Nephron (organoid): ENCODE data around the gene SSU72.

Experiments used
- H3K27ac Mint-ChIP-seq, 3 experiments: 2 replicates each; pipeline ENCODE4 v1.8.0; 2020; ENCODE audit warnings: mixed read lengths in 3 of 3, mild to moderate bottlenecking in 2 of 3, moderate library complexity in 1 of 3
- H3K27me3 Mint-ChIP-seq: 2 replicates; pipeline ENCODE4 v1.8.0; 2021; ENCODE audit warnings: low read depth, mild to moderate bottlenecking, moderate library complexity, mixed read lengths
- H3K36me3 Mint-ChIP-seq: 2 replicates; pipeline ENCODE4 v1.8.0; 2020; ENCODE audit warnings: low read depth, mixed read lengths
- H3K4me1 Mint-ChIP-seq: 2 replicates; pipeline ENCODE4 v1.8.0; 2020; ENCODE audit warnings: mixed read lengths
- H3K4me3 Mint-ChIP-seq, 3 experiments: 2 replicates each; pipeline ENCODE4 v1.8.0; 2020; ENCODE audit warnings: mild to moderate bottlenecking in 3 of 3, mixed read lengths in 3 of 3, moderate library complexity in 2 of 3
- H3K9me3 Mint-ChIP-seq: 2 replicates; pipeline ENCODE4 v1.8.0; 2020; ENCODE audit warnings: mixed read lengths
- CTCF ChIP-seq, 3 experiments: fragments of 200-600 bp; sonication (generic); IDR thresholded peaks; one replicate each; pipeline ENCODE4 v1.5.0; 2021; ENCODE audit warnings: antibody characterized with exemption in 3 of 3; ENCODE audit not compliant: unreplicated experiment in 3 of 3

The SSU72 gene

GRCh38 chr1:1540818-1541628 is 33.6 kb downstream of the SSU72 start:
- TF ChIP-seq CTCF (IDR thresholded peaks at IDR 0.05; ENCODE audit: unreplicated experiment in 3 of 3): no peak
- peak overlapping the region; percentile 55 to 85 (median 74) for H3K27ac Mint-ChIP-seq
- peaks cover 3% of the 10 kb centered on the region for H3K36me3 Mint-ChIP-seq
- no peaks in the 10 kb centered on the region for H3K27me3 Mint-ChIP-seq
- no peaks in the 10 kb centered on the region for H3K4me1 Mint-ChIP-seq
- H3K4me3 Mint-ChIP-seq: peak overlapping the region; percentile 67 to 80 (median 78)
- no peaks in the 10 kb centered on the region for H3K9me3 Mint-ChIP-seq

- peak within 1 kb of the TSS; percentile 78 to 80 (median 80) for H3K4me3 Mint-ChIP-seq
- no peaks in the 10 kb centered on the region for H3K27me3 Mint-ChIP-seq
- TF ChIP-seq CTCF (IDR thresholded peaks at IDR 0.05; ENCODE audit: unreplicated experiment in 3 of 3): no peak
- peak within 1 kb of the TSS; percentile 55 to 85 (median 74) for H3K27ac Mint-ChIP-seq
- H3K4me1 Mint-ChIP-seq: no peaks in the 10 kb centered on the region
- no peaks in the 10 kb centered on the region for H3K9me3 Mint-ChIP-seq
- H3K36me3 Mint-ChIP-seq: peaks cover 3% of the 10 kb centered on the region
Observed at GRCh38 chr1:1540090-1540817, 34.4 kb downstream of the SSU72 start, which contains the start of gene TMEM240. TSS of gene TMEM240 (minus strand) at chr1:1540624. CDS start at chr1:1540346, 278 bp downstream.

- H3K27ac Mint-ChIP-seq: no peak overlapping the region
- no peaks in the 10 kb centered on the region for H3K9me3 Mint-ChIP-seq
- no peaks in the 10 kb centered on the region for H3K27me3 Mint-ChIP-seq
- H3K4me1 Mint-ChIP-seq: no peaks in the 10 kb centered on the region
- peak overlapping the region; percentile 72 to 80 (median 75) for H3K4me3 Mint-ChIP-seq
- TF ChIP-seq CTCF (IDR thresholded peaks at IDR 0.05; ENCODE audit: unreplicated experiment in 3 of 3): no peak
- peaks cover 3% of the 10 kb centered on the region for H3K36me3 Mint-ChIP-seq
Observed at GRCh38 chr1:1539310-1540089, 35.2 kb downstream of the SSU72 start.

GRCh38 chr1:1538989-1539309 is 35.7 kb downstream of the SSU72 start:
- H3K9me3 Mint-ChIP-seq: no peaks in the 10 kb centered on the region
- TF ChIP-seq CTCF (IDR thresholded peaks at IDR 0.05; ENCODE audit: unreplicated experiment in 3 of 3): no peak
- no peaks in the 10 kb centered on the region for H3K4me1 Mint-ChIP-seq
- H3K36me3 Mint-ChIP-seq: peaks cover 3% of the 10 kb centered on the region
- H3K27me3 Mint-ChIP-seq: no peaks in the 10 kb centered on the region
- H3K4me3 Mint-ChIP-seq: peak overlapping the region; percentile 69 to 80 (median 77)
- peak overlapping the region in 2 of 3 experiments; percentile 17 to 19 for H3K27ac Mint-ChIP-seq

GRCh38 chr1:1538334-1538733 is 36.3 kb downstream of the SSU72 start:
- TF ChIP-seq CTCF (IDR thresholded peaks at IDR 0.05; ENCODE audit: unreplicated experiment in 3 of 3): no peak

More at GRCh38 chr1:1538334-1538733, 36.3 kb downstream of the SSU72 start:
- H3K4me3 Mint-ChIP-seq: peak overlapping the region; percentile 42 to 77 (median 69)
- no peaks in the 10 kb centered on the region for H3K4me1 Mint-ChIP-seq
- peaks cover 3% of the 10 kb centered on the region for H3K36me3 Mint-ChIP-seq
- no peaks in the 10 kb centered on the region for H3K27me3 Mint-ChIP-seq
- no peaks in the 10 kb centered on the region for H3K9me3 Mint-ChIP-seq
- peak overlapping the region in 2 of 3 experiments; percentile 17 to 19 for H3K27ac Mint-ChIP-seq
